Measurements from ENCODE around the gene FZR1. TPM values are rescaled to one million over a fixed set of nuclear protein-coding genes. Genes with fewer than 3 reads are reported as not detected.

FZR1 gene
- total and polyA plus RNA-seq, 2 of the 8 experiments (the other 6 are each of a cell fraction or from before 2014, with no cell fraction given), result 21.6 to 35.5 TPM

- Histone ChIP-seq H3K23me2 (ENCODE audit: low read depth, low read length) (no peaks in the 10 kb centered on the region), H3K36me3 (ENCODE audit: control insufficient read depth in 2 of 4, insufficient read depth in 4 of 4, low read length in 3 of 4) (no peaks in the 10 kb centered on the region), H3K14ac (ENCODE audit: insufficient read length) (no peak overlapping the region), H3K56ac (replicated peaks; ENCODE audit: insufficient read length, low read depth, low read length) (no peak overlapping the region), H3K27me3 (replicated peaks in 1 of 4; ENCODE audit: control insufficient read depth in 3 of 4, extremely low read depth in 1 of 4, insufficient read depth in 3 of 4, low read length in 3 of 4) (no peaks in the 10 kb centered on the region), H4K91ac (replicated peaks; ENCODE audit: insufficient read length, low read length) (peak overlapping the region; percentile 78), H2BK15ac (ENCODE audit: low read length) (no peak overlapping the region), H3K4me1 (replicated peaks in 1 of 4; ENCODE audit: control insufficient read depth in 3 of 4, insufficient read depth in 4 of 4, low read length in 3 of 4) (peaks cover 0 to 29% (median 20%) of the 10 kb centered on the region in 4 experiments; a peak in 6 of 7 replicates), H3K23ac (ENCODE audit: insufficient read length) (no peak overlapping the region), H3K4me3 (ENCODE audit: extremely low read depth in 1 of 4, insufficient read depth in 2 of 4, low read depth in 3 of 4, low read length in 4 of 4) (peak overlapping the region in 2 of 4 experiments; percentile 14 to 19; a peak in 3 of 8 replicates), H4K8ac (ENCODE audit: extremely low read depth, insufficient read depth, low read length) (no peak overlapping the region), H2BK20ac (ENCODE audit: low read length) (peak overlapping the region; percentile 17), H2BK120ac (replicated peaks; ENCODE audit: low read depth, low read length) (no peak overlapping the region), H3K9me3 (ENCODE audit: insufficient read depth in 2 of 2, low read depth in 1 of 2, low read length in 1 of 2) (no peaks in the 10 kb centered on the region), H2BK12ac (ENCODE audit: low read depth, low read length) (peak overlapping the region; percentile 97; the same call in 1 of the 2 replicates), H3K4me2 (ENCODE audit: insufficient read depth in 1 of 2, low read depth in 2 of 2, low read length in 2 of 2) (peak overlapping the region; percentile 5 to 60), H3K4ac (replicated peaks; ENCODE audit: insufficient read length, low read depth, low read length) (no peak overlapping the region), H3K79me2 (ENCODE audit: control insufficient read depth in 1 of 2, insufficient read depth in 2 of 2, low read length in 2 of 2) (peaks cover 0 to 65% of the 10 kb centered on the region in 2 experiments; a peak in 3 of 4 replicates), H2BK5ac (ENCODE audit: low read depth, low read length) (peak overlapping the region; percentile 86; the same call in 1 of the 2 replicates), H3K9ac (replicated peaks in 1 of 4; ENCODE audit: extremely low read depth in 1 of 4, low read depth in 3 of 4, low read length in 3 of 4) (no peak overlapping the region), H2AK5ac (ENCODE audit: low read depth, low read length) (peak overlapping the region; percentile 87; the same call in 1 of the 2 replicates), H2AFZ (ENCODE audit: low read length) (no peak overlapping the region), H3K18ac (ENCODE audit: extremely low read depth, low read length) (peak overlapping the region; percentile 76), H3K79me1 (ENCODE audit: low read depth, low read length) (peaks cover 14% of the 10 kb centered on the region), H4K20me1 (replicated peaks in 1 of 2; ENCODE audit: control insufficient read depth in 1 of 2, insufficient read depth in 2 of 2, low read length in 2 of 2) (peaks cover 0 to 17% of the 10 kb centered on the region in 2 experiments), H4K5ac (ENCODE audit: insufficient read length, low read depth, low read length) (no peak overlapping the region), H3K27ac (ENCODE audit: low read depth, low read length) (no peak overlapping the region; the same call in 1 of the 2 replicates)
- WGBS, 2 experiments (ENCODE audit: extremely low coverage in 1 of 2, insufficient coverage in 1 of 2, insufficient read length in 1 of 2, insufficient replicate concordance in 2 of 2, low coverage in 1 of 2, low lambda C conversion rate in 2 of 2, missing lambda C conversion rate in 1 of 2), result 59% methylated on average over 10 of the region's 10 CpGs; no CpG with 5 or more reads in 1 of the 2 experiments
- DNase-seq (ENCODE audit: low read depth in 1 of 2, low spot score in 2 of 2) (no peak), FAIRE-seq (peak; percentile 73)
- CTCF ChIA-PET (ENCODE audit: partially characterized antibody), result interaction anchor here (1.0 to 5.4 kb wide), 4 partner anchors 9 to 46 kb away, joined by 3 to 28 read pairs (median 10); no protein-coding TSS in a partner anchor
- TF ChIP-seq POU5F1 (IDR thresholded peaks at IDR 0.05; ENCODE audit: low read depth, low read length) (peak; percentile 64; the same call in 1 of the 2 replicates), GABPA (IDR thresholded peaks at IDR 0.05; ENCODE audit: borderline replicate concordance, insufficient read depth, low read length) (0 out of 2 replicates have a peak, but pooled peaks have one; percentile 45), NANOG (IDR thresholded peaks at IDR 0.05; ENCODE audit: insufficient read depth, low read depth, low read length, poor library complexity, severe bottlenecking) (peak; percentile 89), YY1 (IDR thresholded peaks at IDR 0.05; ENCODE audit: low read depth, low read length) (0 out of 2 replicates have a peak, but pooled peaks have one; percentile 8), HDAC2 (IDR thresholded peaks at IDR 0.05; ENCODE audit: borderline replicate concordance in 1 of 2, low read depth in 2 of 2, low read length in 2 of 2) (0 out of 4 replicates have a peak, but pooled peaks of 1 of the 2 experiments have one; percentile 57), TAF1 (IDR thresholded peaks at IDR 0.05; ENCODE audit: low read depth, low read length) (0 out of 2 replicates have a peak, but pooled peaks have one; percentile 30), SP2 (IDR thresholded peaks at IDR 0.05; ENCODE audit: low read length) (no peak), POLR2A (IDR thresholded peaks at IDR 0.05; ENCODE audit: control extremely low read depth in 1 of 2, low read depth in 2 of 2, low read length in 2 of 2) (no peak), SP1 (IDR thresholded peaks at IDR 0.05; ENCODE audit: low read depth, low read length) (peak; percentile 27; the same call in 1 of the 2 replicates)
- POLR2A ChIA-PET (ENCODE audit: partially characterized antibody), result interaction anchor here (1.1 to 1.5 kb wide), 3 partner anchors 16 to 21 kb away, joined by 3 to 5 read pairs (median 4); partner anchors contain the start of genes DOHH and TEKTIP1
These were observed 12.1 kb downstream of the FZR1 start for GRCh38 chr19:3518255-3518654.
